HepG2 (cell line): ENCODE measurements around the gene DGKB. TPM values are rescaled to one million over a fixed set of nuclear protein-coding genes. Genes with fewer than 3 reads are reported as not detected.

Experiments used
- ATAC-seq: fragments of 200-7000 bp; cut with Tn5 transposase; 3 replicates; pipeline ENCODE4 v1.9.1; 2020; ENCODE audit warnings: mild to moderate bottlenecking, moderate library complexity
- BruUV-seq: library from RNA; stranded (reverse); fragments of 400-500 nt; replicated peaks from 2 replicates; lab custom pipeline; 2021; lab: Mats Ljungman, UMichigan
- CTCF ChIA-PET: fragments of 300-600 bp; formaldehyde crosslinking; extraction: SDS; loops from one replicate; lab custom pipeline; 2021; ENCODE audit warnings: low total read pairs, inconsistent platforms, low intra/inter-chr PET ratio; lab: Yijun Ruan, JAX
- POLR2A ChIA-PET: fragments of 350-600 bp; sonication (Branson Sonifier 250); formaldehyde crosslinking; loops from one replicate; lab custom pipeline; 2020; ENCODE audit warnings: antibody characterized with exemption, inconsistent platforms; lab: Yijun Ruan, JAX
- DNase-seq: peaks from one replicate; pipeline ENCODE4 v3.0.0-alpha.2; 2015; ENCODE audit warnings: low spot score
- FAIRE-seq: peaks from 3 replicates; lab custom pipeline; 2011; peaks lifted over from hg19 to GRCh38; lab: Jason Lieb, UNC
- H2AFZ ChIP-seq: one replicate; pipeline ENCODE4 v1.6.1; 2011; ENCODE audit warnings: low read length, inconsistent platforms
- H3K27ac ChIP-seq: fragments of 300-600 bp; 3 replicates; pipeline ENCODE4 v1.8.0; 2011; ENCODE audit warnings: mixed run types, mild to moderate bottlenecking, mixed read lengths, low read length, inconsistent platforms; ENCODE audit not compliant: insufficient read depth; ENCODE audit errors: extremely low read length
- H3K27me3 ChIP-seq, 2 experiments: fragments of 200-600 bp in 1 of 2; 2 replicates in 1 of 2; 3 replicates in 1 of 2; pipeline versions ENCODE4 v1.6.0 to v1.8.0; 2011; ENCODE audit warnings: low read length in 2 of 2, mild to moderate bottlenecking in 2 of 2, moderate library complexity in 2 of 2, inconsistent platforms in 1 of 2; ENCODE audit not compliant: insufficient read depth in 2 of 2, control insufficient read depth in 1 of 2
- H3K36me3 ChIP-seq, 2 experiments: fragments of 200-600 bp in 1 of 2; replicated peaks in 1 of 2; 2 replicates in 1 of 2; 3 replicates in 1 of 2; pipeline versions ENCODE4 v1.5.1 to v1.8.0; 2011; ENCODE audit warnings: low read length in 2 of 2, inconsistent platforms in 1 of 2; ENCODE audit not compliant: insufficient read depth in 2 of 2, control insufficient read depth in 1 of 2
- H3K4me1 ChIP-seq: 2 replicates; pipeline ENCODE4 v1.5.1; 2012; ENCODE audit warnings: low read length, inconsistent platforms; ENCODE audit not compliant: insufficient read depth
- H3K4me2 ChIP-seq: 2 replicates; pipeline ENCODE4 v1.6.0; 2011; ENCODE audit warnings: low read depth, low read length, inconsistent platforms
- H3K4me3 ChIP-seq, 3 experiments: fragments of 200-600 bp in 1 of 3; sonication (generic), shearing (Covaris generic) in 1 of 3; replicated peaks in 1 of 3; 2 replicates each; pipeline ENCODE4 v1.5.1; 2011 to 2016; ENCODE audit warnings: low read length in 3 of 3, inconsistent platforms in 2 of 3, low read depth in 2 of 3, mild to moderate bottlenecking in 2 of 3, control low read depth in 1 of 3, mixed read lengths in 1 of 3; ENCODE audit not compliant: insufficient read depth in 1 of 3
- H3K79me2 ChIP-seq: one replicate; pipeline ENCODE4 v1.6.1; 2011; ENCODE audit warnings: low read length, inconsistent platforms; ENCODE audit not compliant: insufficient read depth
- H3K9ac ChIP-seq: 2 replicates; pipeline ENCODE4 v1.6.0; 2011; ENCODE audit warnings: mild to moderate bottlenecking, low read depth, low read length, inconsistent platforms; ENCODE audit not compliant: insufficient read depth
- H3K9me3 ChIP-seq: 2 replicates; pipeline ENCODE4 v1.5.1; 2012; ENCODE audit warnings: mild to moderate bottlenecking, low read length
- H4K20me1 ChIP-seq: 2 replicates; pipeline ENCODE4 v1.6.0; 2011; ENCODE audit warnings: inconsistent platforms, mild to moderate bottlenecking, low read length, moderate library complexity; ENCODE audit not compliant: insufficient read depth
- AHR ChIP-seq: IDR thresholded peaks from 2 replicates; pipeline ENCODE4 v1.6.1; 2018; ENCODE audit warnings: missing genetic modification reagents, missing compliant biosample characterization
- CEBPB ChIP-seq: IDR thresholded peaks from 2 replicates; pipeline ENCODE4 v1.6.1; 2011; ENCODE audit warnings: low read depth, low read length, improper control_type of control experiment, borderline replicate concordance
- KAT7 ChIP-seq: IDR thresholded peaks from 2 replicates; pipeline ENCODE4 v1.6.1; 2018; ENCODE audit warnings: borderline replicate concordance, missing compliant biosample characterization
- NCOA5 ChIP-seq: sonication (generic); formaldehyde crosslinking; IDR thresholded peaks from 2 replicates; pipeline ENCODE4 v1.4.0; 2020; ENCODE audit warnings: missing genetic modification reagents
- NR3C1 ChIP-seq: sonication (generic); formaldehyde crosslinking; IDR thresholded peaks from 2 replicates; pipeline ENCODE4 v1.4.0; 2020; ENCODE audit warnings: missing genetic modification reagents
- PHF21A ChIP-seq: sonication (generic); formaldehyde crosslinking; IDR thresholded peaks from 2 replicates; pipeline ENCODE4 v1.5.0; 2020; ENCODE audit warnings: mild to moderate bottlenecking, missing genetic modification reagents
- SAP130 ChIP-seq: IDR thresholded peaks from 2 replicates; pipeline ENCODE4 v1.6.1; 2016; ENCODE audit warnings: low read depth
- SPEN ChIP-seq: sonication (generic); formaldehyde crosslinking; IDR thresholded peaks from 2 replicates; pipeline ENCODE4 v1.5.1; 2020; ENCODE audit warnings: low read depth, mild to moderate bottlenecking, missing genetic modification reagents
- ZIK1 ChIP-seq: sonication (generic); formaldehyde crosslinking; IDR thresholded peaks from 2 replicates; pipeline ENCODE4 v1.5.0; 2020; ENCODE audit warnings: mild to moderate bottlenecking, low read depth, missing genetic modification reagents, borderline replicate concordance
- ZNF30 ChIP-seq: sonication (generic); formaldehyde crosslinking; IDR thresholded peaks from 2 replicates; pipeline ENCODE4 v1.5.0; 2020; ENCODE audit warnings: mild to moderate bottlenecking, missing genetic modification reagents
- ZNF333 ChIP-seq: sonication (generic); formaldehyde crosslinking; IDR thresholded peaks from 2 replicates; pipeline ENCODE4 v1.4.0; 2020; ENCODE audit warnings: mild to moderate bottlenecking, missing genetic modification reagents, borderline replicate concordance
- WGBS: methylation state at CpG from one replicate; pipeline ENCODE4 v1.1.6; 2017; ENCODE audit warnings: low lambda C conversion rate; 5-methylcytosine and 5-hydroxymethylcytosine counted together
- in situ Hi-C: cut with HindIII; loops from 2 replicates; pipeline ENCODE4 v1.10.0; 2017; ENCODE audit warnings: low pct_unique_long_range_greater_than_20kb; ENCODE audit not compliant: extremely low pct_ligation_motif_present
- intact Hi-C: fragments of 100-400 bp; cut with micrococcal nuclease; formaldehyde crosslinking; loops from one replicate; pipeline ENCODE4 v1.10.0; 2022; ENCODE audit not compliant: unreplicated experiment
- polyA plus RNA-seq, 8 experiments: library from polyadenylated mRNA; depleted of rRNA in 3 of 8; stranded (reverse) in 7 of 8; unstranded in 1 of 8; fragments of >200 nt; fragmentation: Illumina TruSeq in 4 of 8; extraction: Trizol in 4 of 8; gene quantifications; 2 replicates each; pipeline versions ENCODE4 v1.2.1 to v1.2.3, GENCODE V29; 2011 to 2016; ENCODE audit warnings: low read depth in 4 of 8, missing spikeins in 1 of 8, mixed read lengths in 1 of 8; ENCODE audit not compliant: insufficient read depth in 1 of 8
- total RNA-seq, 5 experiments: library from RNA; depleted of rRNA; stranded (reverse); fragments of >200 nt; fragmentation: Illumina TruSeq; extraction: Trizol; gene quantifications; 2 replicates each; pipeline ENCODE4 v1.2.3, GENCODE V29; 2016; ENCODE audit warnings: low read depth in 1 of 5
- TF ChIP-seq, protein P1 (sequence below): sonication (generic); formaldehyde crosslinking; IDR thresholded peaks from 2 replicates; pipeline ENCODE4 v1.5.1; 2020; ENCODE audit warnings: mild to moderate bottlenecking, moderate library complexity, missing genetic modification reagents
- TF ChIP-seq, protein P2 (sequence below): sonication (generic); formaldehyde crosslinking; IDR thresholded peaks from 2 replicates; pipeline ENCODE4 v1.5.0; 2020; ENCODE audit warnings: mild to moderate bottlenecking, missing genetic modification reagents
- TF ChIP-seq, protein P3 (sequence below): IDR thresholded peaks from 2 replicates; pipeline ENCODE4 v1.6.1; 2018; ENCODE audit warnings: missing genetic modification reagents
- TF ChIP-seq, protein P4 (sequence below): IDR thresholded peaks from 2 replicates; pipeline ENCODE4 v1.6.1; 2016; ENCODE audit warnings: low read depth, missing genetic modification reagents, missing compliant biosample characterization

Gene DGKB
- total and polyA plus RNA-seq, 2 of the 13 experiments (the other 11 are each of a cell fraction or from before 2014, with no cell fraction given), result not detected

DNA sequence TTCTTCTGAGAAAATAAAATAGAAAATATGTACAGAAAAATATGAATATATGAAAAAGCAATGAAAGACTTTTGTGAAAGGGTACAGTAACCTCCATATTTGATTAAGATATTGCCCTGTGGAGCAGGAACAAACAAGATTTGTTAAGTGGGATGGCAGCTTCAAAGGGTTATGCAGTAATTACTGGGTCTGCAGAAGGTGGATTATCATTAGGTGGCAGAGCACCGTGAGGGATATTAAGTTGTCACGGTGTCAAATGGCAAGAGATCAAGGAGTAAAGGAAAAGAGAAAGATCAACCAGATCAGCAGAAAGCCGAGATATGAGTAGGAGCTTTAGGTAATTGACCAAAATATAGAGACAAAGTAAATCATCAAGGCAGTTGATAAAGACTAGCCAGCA, 44.1 kb downstream of the DGKB start:
- no peaks in the 10 kb centered on the region for H3K4me1 ChIP-seq
- TF ChIP-seq ZNF30 (CRISPR knock-in tag), result no peak
- no peak for TF ChIP-seq NCOA5 (CRISPR knock-in tag)
- TF ChIP-seq, protein P1, sequence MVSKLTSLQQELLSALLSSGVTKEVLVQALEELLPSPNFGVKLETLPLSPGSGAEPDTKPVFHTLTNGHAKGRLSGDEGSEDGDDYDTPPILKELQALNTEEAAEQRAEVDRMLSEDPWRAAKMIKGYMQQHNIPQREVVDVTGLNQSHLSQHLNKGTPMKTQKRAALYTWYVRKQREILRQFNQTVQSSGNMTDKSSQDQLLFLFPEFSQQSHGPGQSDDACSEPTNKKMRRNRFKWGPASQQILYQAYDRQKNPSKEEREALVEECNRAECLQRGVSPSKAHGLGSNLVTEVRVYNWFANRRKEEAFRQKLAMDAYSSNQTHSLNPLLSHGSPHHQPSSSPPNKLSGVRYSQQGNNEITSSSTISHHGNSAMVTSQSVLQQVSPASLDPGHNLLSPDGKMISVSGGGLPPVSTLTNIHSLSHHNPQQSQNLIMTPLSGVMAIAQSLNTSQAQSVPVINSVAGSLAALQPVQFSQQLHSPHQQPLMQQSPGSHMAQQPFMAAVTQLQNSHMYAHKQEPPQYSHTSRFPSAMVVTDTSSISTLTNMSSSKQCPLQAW (CRISPR knock-in tag), result no peak
- no peak for TF ChIP-seq AHR (CRISPR knock-in tag)
- TF ChIP-seq SPEN (CRISPR knock-in tag), result no peak
- no peak for TF ChIP-seq CEBPB
- TF ChIP-seq, protein P2, sequence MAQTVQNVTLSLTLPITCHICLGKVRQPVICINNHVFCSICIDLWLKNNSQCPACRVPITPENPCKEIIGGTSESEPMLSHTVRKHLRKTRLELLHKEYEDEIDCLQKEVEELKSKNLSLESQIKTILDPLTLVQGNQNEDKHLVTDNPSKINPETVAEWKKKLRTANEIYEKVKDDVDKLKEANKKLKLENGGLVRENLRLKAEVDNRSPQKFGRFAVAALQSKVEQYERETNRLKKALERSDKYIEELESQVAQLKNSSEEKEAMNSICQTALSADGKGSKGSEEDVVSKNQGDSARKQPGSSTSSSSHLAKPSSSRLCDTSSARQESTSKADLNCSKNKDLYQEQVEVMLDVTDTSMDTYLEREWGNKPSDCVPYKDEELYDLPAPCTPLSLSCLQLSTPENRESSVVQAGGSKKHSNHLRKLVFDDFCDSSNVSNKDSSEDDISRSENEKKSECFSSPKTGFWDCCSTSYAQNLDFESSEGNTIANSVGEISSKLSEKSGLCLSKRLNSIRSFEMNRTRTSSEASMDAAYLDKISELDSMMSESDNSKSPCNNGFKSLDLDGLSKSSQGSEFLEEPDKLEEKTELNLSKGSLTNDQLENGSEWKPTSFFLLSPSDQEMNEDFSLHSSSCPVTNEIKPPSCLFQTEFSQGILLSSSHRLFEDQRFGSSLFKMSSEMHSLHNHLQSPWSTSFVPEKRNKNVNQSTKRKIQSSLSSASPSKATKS (CRISPR knock-in tag), result no peak
- TF ChIP-seq, protein P3, sequence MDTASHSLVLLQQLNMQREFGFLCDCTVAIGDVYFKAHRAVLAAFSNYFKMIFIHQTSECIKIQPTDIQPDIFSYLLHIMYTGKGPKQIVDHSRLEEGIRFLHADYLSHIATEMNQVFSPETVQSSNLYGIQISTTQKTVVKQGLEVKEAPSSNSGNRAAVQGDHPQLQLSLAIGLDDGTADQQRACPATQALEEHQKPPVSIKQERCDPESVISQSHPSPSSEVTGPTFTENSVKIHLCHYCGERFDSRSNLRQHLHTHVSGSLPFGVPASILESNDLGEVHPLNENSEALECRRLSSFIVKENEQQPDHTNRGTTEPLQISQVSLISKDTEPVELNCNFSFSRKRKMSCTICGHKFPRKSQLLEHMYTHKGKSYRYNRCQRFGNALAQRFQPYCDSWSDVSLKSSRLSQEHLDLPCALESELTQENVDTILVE (CRISPR knock-in tag), result no peak
- no peak for TF ChIP-seq PHF21A (CRISPR knock-in tag)
- TF ChIP-seq NR3C1 (CRISPR knock-in tag), result no peak
- TF ChIP-seq ZNF333 (CRISPR knock-in tag), result no peak
- no peak for TF ChIP-seq ZIK1 (CRISPR knock-in tag)
- no peak for TF ChIP-seq SAP130 (CRISPR knock-in tag)
- no peak for TF ChIP-seq KAT7 (CRISPR knock-in tag)
- TF ChIP-seq, protein P4, sequence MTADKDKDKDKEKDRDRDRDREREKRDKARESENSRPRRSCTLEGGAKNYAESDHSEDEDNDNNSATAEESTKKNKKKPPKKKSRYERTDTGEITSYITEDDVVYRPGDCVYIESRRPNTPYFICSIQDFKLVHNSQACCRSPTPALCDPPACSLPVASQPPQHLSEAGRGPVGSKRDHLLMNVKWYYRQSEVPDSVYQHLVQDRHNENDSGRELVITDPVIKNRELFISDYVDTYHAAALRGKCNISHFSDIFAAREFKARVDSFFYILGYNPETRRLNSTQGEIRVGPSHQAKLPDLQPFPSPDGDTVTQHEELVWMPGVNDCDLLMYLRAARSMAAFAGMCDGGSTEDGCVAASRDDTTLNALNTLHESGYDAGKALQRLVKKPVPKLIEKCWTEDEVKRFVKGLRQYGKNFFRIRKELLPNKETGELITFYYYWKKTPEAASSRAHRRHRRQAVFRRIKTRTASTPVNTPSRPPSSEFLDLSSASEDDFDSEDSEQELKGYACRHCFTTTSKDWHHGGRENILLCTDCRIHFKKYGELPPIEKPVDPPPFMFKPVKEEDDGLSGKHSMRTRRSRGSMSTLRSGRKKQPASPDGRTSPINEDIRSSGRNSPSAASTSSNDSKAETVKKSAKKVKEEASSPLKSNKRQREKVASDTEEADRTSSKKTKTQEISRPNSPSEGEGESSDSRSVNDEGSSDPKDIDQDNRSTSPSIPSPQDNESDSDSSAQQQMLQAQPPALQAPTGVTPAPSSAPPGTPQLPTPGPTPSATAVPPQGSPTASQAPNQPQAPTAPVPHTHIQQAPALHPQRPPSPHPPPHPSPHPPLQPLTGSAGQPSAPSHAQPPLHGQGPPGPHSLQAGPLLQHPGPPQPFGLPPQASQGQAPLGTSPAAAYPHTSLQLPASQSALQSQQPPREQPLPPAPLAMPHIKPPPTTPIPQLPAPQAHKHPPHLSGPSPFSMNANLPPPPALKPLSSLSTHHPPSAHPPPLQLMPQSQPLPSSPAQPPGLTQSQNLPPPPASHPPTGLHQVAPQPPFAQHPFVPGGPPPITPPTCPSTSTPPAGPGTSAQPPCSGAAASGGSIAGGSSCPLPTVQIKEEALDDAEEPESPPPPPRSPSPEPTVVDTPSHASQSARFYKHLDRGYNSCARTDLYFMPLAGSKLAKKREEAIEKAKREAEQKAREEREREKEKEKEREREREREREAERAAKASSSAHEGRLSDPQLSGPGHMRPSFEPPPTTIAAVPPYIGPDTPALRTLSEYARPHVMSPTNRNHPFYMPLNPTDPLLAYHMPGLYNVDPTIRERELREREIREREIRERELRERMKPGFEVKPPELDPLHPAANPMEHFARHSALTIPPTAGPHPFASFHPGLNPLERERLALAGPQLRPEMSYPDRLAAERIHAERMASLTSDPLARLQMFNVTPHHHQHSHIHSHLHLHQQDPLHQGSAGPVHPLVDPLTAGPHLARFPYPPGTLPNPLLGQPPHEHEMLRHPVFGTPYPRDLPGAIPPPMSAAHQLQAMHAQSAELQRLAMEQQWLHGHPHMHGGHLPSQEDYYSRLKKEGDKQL (CRISPR knock-in tag), result no peak
- H4K20me1 ChIP-seq, result no peaks in the 10 kb centered on the region
- no peak for ATAC-seq
- ChIA-PET CTCF (no interaction called here), POLR2A (no interaction called here)
- no peaks in the 10 kb centered on the region for H3K36me3 ChIP-seq
- no peak overlapping the region for H3K9ac ChIP-seq
- intact Hi-C loops (no loop called here), in situ Hi-C loops (no loop called here)
- H3K27me3 ChIP-seq, result no peaks in the 10 kb centered on the region
- no TSS peak for BruUV-seq
- no peak for DNase-seq
- no peaks in the 10 kb centered on the region for H3K79me2 ChIP-seq
- WGBS, result 3% methylated on average over 3 of the region's 3 CpGs
- H3K27ac ChIP-seq, result no peak overlapping the region
- H3K9me3 ChIP-seq, result peaks cover 7% of the 10 kb centered on the region; the same call in 1 of the 2 replicates
- no peak overlapping the region for H3K4me2 ChIP-seq
- no peak overlapping the region for H2AFZ ChIP-seq
- H3K4me3 ChIP-seq, result no peak overlapping the region
- no peak for FAIRE-seq
